Mammary microvascular endothelial cell (primary cell): ENCODE results near the gene FBLL1. TPM values are rescaled to one million over a fixed set of nuclear protein-coding genes. Genes with fewer than 3 reads are reported as not detected.

Experiments used
- total RNA-seq: library from RNA; depleted of rRNA; stranded (reverse); fragments of >200 nt; gene quantifications from 2 replicates; pipeline ENCODE4 v1.2.3, GENCODE V29; 2015

The FBLL1 gene
- total RNA-seq, result not detected in 2 replicates

DNA sequence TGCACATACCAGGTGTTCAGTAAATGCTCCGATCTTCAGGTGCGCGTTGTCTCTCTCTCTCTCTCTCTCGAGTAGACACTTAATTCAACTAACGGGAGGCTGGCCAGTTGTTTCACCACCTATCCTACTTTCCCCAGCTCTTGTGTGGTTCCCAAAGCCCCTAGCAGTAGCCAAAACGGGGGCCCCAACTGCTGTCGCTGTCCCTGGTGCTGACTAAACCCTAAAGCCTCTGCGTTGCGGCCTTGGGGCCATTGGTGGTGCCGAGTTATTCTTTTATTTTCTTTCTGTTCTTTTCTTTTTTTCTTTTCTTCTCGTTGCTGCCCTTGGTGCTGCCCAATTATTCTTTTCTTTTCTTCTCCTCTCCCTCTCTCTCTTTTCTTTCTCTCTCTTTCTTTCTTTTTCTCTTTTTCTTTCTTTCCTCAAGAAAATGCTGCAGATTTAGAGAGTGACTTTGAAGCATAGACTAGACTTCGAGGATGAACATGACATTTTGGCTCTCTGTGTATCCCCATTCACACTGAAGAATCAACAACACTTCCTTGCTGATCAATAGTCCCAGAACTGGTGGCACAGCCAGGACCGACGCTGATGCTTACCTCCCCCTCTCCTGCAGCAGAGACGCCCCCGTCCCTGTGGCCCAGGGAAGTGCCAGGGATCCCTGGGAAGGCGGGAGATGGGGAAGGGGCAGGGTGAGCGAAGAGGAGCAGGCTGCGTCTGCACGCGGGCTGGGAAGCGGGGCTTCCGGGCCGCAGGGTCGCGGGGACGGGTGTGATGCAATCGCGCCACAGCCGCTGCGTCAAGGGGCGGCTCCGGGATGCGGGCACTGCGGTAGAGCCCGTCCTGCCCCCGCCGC lies at the start of gene FBLL1:
Gene FBLL1, plus strand, starts transcription at position 785 of the 853 bp plus-strand sequence. CDS start 200 bp downstream, outside the sequence.

GRCh38 chr5:168486136-168486879 lies 42.8 kb upstream of the FBLL1 start, which contains the start of gene RARS1:
Gene RARS1, plus strand, starts transcription at chr5:168486471. Its CDS starts 28 bp downstream, at chr5:168486499.

GRCh38 chr5:168578538-168579487 lies 49.7 kb downstream of the FBLL1 start, which contains the start of gene PANK3:
Gene PANK3, minus strand, starts transcription at chr5:168579368. Its CDS starts 85 bp downstream, at chr5:168579283.

Other genes with a start within 250 kb of the FBLL1 start
- not detected in 2 replicates for gene WWC1, start 237.7 kb upstream of the FBLL1 start, total RNA-seq
- 107 and 121 TPM in 2 replicates for gene RARS1, start 42.8 kb upstream of the FBLL1 start, total RNA-seq
- gene PANK3, start 50.1 kb downstream of the FBLL1 start, total RNA-seq, result 31.5 and 35.3 TPM in 2 replicates